OCI-LY7 (cell line): Measurements from ENCODE around the gene MED22.

Experiments
- CTCF ChIP-seq: fragments of 200-600 bp; sonication (generic); conservative IDR thresholded peaks from 2 replicates; pipeline ENCODE4 v1.5.1; 2014; ENCODE audit warnings: mild to moderate bottlenecking, antibody characterized with exemption, low read length, moderate library complexity, mixed read lengths
- EZH2phosphoT487 ChIP-seq: fragments of 200-600 bp; sonication (generic); IDR thresholded peaks from 2 replicates; pipeline ENCODE4 v1.6.1; 2018; ENCODE audit warnings: low read depth, borderline replicate concordance, mild to moderate bottlenecking, mixed run types, antibody characterized with exemption, low read length, moderate library complexity, mixed read lengths

GRCh38 chr9:133342570-133342969 lies 5.4 kb downstream of the MED22 start:
- TF ChIP-seq CTCF (no peak; the same call in 1 of the 2 replicates), EZH2phosphoT487 (no peak)
